Spleen (tissue), 7 donors: ENCODE results near the gene PTPN14.

Experiments
- CTCF ChIP-seq, 11 experiments: fragments of 200-600 bp in 7 of 11; fragments of 450-650 bp in 4 of 11; sonication (generic) in 4 of 11; IDR thresholded peaks in 8 of 11; conservative IDR thresholded peaks in 3 of 11; 1 replicate in 7 of 11; 2 replicates in 4 of 11; pipeline versions ENCODE4 v1.4.0 to v1.8.0; 2016 to 2021; ENCODE audit warnings: antibody characterized with exemption in 11 of 11, inconsistent platforms in 4 of 11, mild to moderate bottlenecking in 1 of 11
- POLR2AphosphoS5 ChIP-seq, 3 donors: sonication (generic); formaldehyde crosslinking; IDR thresholded peaks; one replicate each; pipeline ENCODE4 v1.5.1; 2017; ENCODE audit warnings: antibody characterized with exemption in 3 of 3
- donor health status: DM: no; HTN: no; CAD: no; lungs with moderate emphysema.
- donor health status: DM: no; HTN: no; CAD: no.
- donor health status: DM: no; HTN: no; CAD: no.

- TF ChIP-seq CTCF (IDR thresholded peaks at IDR 0.05 in 8 of 11, conservative IDR thresholded peaks at IDR 0.05 in 3 of 11) (no peak), POLR2AphosphoS5 (IDR thresholded peaks at IDR 0.05) (no peak)
Observed at GRCh38 chr1:214546886-214547641, 4.3 kb downstream of the PTPN14 start.
